GM12864 (cell line): Measurements from ENCODE around the gene ASF1B.
"Not testable (repeated sequence)": the region's sequence is repeated elsewhere in the genome, so short reads cannot be mapped to it uniquely, and the experiment has no call there.

Source experiments
- DNase-seq: peaks from one replicate; pipeline ENCODE4 v3.0.0-alpha.2; 2011; ENCODE audit warnings: low read depth
- H3K4me3 ChIP-seq: 2 replicates; pipeline ENCODE4 v1.5.1; 2011; ENCODE audit warnings: mild to moderate bottlenecking, low read depth, low read length, control low read depth
- TF ChIP-seq, protein P1 (sequence below): IDR thresholded peaks from 2 replicates; pipeline ENCODE4 v1.5.1; 2011; ENCODE audit warnings: low read depth, mild to moderate bottlenecking, moderate library complexity, low read length, control low read depth, inconsistent platforms; ENCODE audit errors: missing control alignments

ASF1B gene

DNA sequence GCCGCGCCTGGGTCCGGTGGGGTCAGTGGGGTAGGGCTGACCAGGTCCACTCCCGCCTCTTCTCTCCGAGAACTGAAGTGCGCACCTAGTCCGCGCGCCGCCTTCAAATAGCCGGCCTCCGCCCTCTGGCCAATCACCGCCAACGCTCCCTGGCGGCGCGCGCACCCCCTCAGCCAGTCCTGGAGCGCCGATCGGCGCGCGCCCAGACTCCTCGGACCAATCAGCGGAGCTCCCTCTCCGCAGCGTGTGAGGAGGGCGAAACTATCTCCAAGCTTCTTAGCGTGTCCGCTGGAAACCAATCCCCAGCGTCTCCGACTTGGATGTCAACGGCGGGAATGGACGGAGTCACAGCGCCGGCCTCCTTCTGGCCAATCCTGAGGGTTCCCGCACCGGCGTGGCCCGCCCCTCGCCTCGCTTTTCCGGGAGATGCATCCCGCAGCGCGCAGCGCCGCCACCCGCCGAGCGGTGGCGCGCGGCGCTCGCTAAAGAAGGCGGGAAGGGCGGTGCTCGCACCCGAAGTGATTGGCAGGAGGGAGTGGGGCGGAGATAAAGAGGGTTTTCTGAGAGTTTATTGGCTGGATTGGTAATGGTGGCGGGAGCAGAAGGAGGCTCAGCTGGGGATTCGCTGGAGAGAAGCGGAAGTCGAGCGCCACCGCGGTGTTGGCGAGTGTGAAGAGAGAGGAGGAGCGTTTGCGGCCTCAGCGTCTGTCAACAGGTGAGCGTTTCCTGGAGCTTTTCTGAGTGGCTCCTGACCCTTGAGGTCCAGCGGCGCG, at the start of gene ASF1B:
TSS of gene ASF1B (minus strand) at position 81 of the 773 bp plus-strand sequence. CDS start 133 bp downstream, outside the sequence.
- peak; percentile 99 for DNase-seq
- H3K4me3 ChIP-seq, result peak within 1 kb of the TSS; percentile 97
- TF ChIP-seq, protein P1, sequence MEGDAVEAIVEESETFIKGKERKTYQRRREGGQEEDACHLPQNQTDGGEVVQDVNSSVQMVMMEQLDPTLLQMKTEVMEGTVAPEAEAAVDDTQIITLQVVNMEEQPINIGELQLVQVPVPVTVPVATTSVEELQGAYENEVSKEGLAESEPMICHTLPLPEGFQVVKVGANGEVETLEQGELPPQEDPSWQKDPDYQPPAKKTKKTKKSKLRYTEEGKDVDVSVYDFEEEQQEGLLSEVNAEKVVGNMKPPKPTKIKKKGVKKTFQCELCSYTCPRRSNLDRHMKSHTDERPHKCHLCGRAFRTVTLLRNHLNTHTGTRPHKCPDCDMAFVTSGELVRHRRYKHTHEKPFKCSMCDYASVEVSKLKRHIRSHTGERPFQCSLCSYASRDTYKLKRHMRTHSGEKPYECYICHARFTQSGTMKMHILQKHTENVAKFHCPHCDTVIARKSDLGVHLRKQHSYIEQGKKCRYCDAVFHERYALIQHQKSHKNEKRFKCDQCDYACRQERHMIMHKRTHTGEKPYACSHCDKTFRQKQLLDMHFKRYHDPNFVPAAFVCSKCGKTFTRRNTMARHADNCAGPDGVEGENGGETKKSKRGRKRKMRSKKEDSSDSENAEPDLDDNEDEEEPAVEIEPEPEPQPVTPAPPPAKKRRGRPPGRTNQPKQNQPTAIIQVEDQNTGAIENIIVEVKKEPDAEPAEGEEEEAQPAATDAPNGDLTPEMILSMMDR, result peak; percentile 79

DNA sequence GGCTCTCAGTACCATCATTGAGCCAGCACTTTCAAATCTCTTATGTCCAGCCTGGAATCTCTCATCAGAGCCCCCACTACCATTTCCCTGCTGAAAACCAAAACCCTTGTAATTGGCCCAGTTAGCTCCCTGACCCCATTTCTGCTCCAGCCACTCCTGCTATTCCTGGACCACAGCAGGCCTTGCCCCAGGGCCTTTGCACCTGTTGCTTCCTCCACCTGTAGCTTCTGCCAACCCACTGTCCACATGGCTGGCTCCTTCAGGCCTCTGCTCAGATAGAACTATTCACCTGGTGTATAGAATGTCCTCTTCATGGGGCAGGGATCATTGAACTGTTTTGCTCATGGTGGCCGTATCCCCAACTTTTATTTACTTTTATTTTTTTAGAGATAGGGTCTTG, 49.3 kb upstream of the ASF1B start:
- not testable (repeated sequence) for H3K4me3 ChIP-seq, DNase-seq

DNA sequence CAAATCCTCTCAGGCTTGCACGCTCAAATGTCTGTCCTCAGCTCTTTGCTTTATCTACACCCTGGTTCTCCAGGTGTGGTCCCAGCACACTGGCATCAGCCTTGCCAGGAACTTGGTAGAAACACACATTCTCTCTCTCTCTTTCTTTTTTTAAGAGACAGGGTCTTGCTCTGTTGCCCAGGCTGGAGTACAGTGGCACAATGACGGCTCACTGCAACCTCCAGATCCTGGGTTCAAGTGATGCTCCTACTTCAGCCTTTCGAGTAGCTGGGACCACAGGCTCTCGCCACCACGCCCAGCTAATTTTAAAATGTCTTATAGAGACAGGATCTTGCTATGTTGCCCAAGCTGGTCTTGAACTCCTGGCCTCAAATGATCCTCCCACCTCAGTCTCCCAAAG, 48.8 kb upstream of the ASF1B start:
- no peak overlapping the region for H3K4me3 ChIP-seq
- DNase-seq, result no peak
- TF ChIP-seq, protein P1, result no peak

DNA sequence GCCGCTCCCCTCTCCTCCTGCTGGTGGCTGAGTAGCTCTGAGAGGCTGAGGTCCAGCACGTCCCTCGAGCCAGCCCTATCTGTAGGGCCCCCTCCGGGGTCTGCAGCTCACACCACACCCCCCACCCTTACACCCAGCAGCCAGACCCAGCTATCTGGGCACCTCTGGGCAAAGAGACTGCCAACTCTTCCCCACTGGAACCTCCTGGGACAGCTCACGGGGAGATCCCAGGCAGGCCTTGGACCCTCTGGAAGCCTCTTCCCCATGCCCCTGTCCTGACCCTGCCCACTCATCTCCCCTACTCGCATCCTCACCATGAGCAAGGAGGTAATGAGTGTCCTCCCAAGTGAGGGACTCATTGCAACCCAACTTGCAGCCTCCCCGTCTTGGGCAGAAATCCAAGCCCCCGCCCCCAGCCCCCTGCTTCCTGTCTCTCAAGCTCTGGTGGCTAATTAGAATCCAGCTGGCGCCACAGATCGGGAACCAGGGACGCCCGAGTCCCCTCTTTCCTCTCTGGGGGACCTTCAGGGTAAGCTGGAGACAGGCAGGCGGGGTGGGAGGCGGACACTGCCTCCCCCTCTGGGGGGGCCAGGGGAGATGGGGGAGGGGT, 47.5 kb upstream of the ASF1B start:
- no peak overlapping the region for H3K4me3 ChIP-seq
- TF ChIP-seq, protein P1, result no peak
- DNase-seq, result no peak

DNA sequence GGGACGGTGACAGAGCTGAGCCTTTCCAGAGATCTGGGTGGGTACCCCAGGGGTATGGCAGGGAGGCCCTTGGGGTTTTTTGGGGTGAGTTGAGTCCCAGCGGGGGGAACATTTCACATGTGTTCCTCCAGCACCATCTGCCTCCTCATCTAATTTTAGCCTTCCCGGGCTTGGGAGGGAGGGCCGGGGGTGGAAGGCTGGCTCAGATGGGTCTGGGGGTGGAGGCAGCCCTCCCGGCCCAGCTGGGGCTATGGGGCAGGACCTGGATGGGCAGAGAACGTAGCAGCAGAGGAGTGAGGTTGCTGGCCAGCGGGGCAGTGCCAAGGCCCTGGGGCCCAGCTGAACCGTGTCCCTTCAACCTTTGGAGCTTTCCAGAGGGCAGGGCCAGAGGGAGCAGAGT, 46.1 kb upstream of the ASF1B start:
- TF ChIP-seq, protein P1, result no peak
- DNase-seq, result no peak
- H3K4me3 ChIP-seq, result no peak overlapping the region

DNA sequence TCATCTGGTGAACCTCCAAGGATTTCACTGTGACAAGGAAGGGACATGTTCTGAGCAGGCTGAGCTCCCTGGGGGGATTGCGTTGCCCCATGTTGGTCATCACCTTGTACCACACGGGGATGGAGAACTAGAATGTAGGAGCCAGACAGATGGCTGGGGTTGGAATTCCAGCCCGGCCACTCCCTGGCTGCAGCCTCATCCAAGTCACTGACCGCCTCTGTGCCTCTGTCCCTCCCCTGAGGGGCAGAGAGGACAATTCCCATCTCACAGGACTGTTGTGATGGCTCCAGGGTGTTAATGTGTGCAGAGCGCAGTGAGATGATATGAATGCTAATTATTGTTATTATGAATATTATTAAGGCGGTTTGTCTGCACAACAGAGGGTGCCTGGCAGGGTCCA, 45.5 kb upstream of the ASF1B start:
- TF ChIP-seq, protein P1, result no peak
- DNase-seq, result no peak
- no peak overlapping the region for H3K4me3 ChIP-seq

DNA sequence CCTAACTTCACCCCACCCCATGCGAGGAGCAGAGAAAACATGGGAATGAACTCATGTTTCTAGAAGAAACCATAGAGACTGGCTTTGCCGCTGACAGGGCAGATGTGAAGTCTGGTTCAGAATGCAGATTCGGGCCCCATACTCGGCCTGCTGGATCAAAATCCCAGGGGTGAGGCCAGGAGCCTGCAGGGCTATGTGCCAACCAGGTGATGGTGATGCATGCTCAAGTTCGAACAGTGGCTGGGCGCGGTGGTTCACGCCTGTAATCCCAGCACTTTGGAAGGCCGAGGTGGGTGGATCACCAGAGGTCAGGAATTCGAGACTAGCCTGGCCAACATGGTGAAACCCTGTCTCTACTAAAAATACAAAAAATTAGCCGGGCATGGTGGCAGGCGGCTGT, 44.8 kb upstream of the ASF1B start:
- H3K4me3 ChIP-seq, DNase-seq: not testable (repeated sequence)

DNA sequence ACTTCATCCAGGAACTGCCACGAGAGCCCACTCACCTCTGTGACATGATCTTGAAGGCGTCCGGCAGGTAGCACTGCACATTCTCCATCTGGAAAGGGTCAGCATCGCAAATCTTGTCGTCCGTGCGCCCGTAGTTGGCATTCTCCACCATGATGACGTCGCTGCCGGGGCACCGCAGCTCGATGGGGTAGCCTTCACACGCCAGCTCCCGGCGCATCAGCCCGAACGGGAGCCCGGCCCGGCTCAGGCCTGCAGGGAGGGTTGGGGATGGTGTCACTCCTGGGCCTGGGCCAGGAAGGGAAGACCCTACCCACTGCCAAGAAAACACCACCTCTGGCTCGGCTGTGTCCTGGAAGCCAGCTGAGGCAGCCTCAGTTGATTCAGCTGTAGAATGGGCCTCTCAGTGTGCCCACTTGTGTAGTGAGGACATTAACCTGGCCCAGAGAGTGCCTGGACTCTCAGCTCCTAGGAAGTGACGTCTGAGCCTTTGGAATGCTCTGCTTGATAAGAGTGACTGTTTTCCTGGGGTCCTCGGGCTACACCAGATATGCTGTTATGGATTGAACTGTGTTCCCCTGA, 41.2 kb upstream of the ASF1B start:
- TF ChIP-seq, protein P1, result no peak
- H3K4me3 ChIP-seq, result no peak overlapping the region
- no peak for DNase-seq
